Panc1 (cell line): ENCODE measurements around the gene FHL2. TPM values are rescaled to one million over a fixed set of nuclear protein-coding genes. Genes with fewer than 3 reads are reported as not detected.
A peak's percentile ranks its signal among the peaks of the same experiment; 100 is the strongest.

ENCODE experiments used
- ATAC-seq: fragments of 200-7000 bp; cut with Tn5 transposase; 2 replicates; pipeline ENCODE4 v1.9.1; 2020; ENCODE audit warnings: mild to moderate bottlenecking, moderate library complexity
- BruUV-seq: library from RNA; stranded (reverse); fragments of 400-500 nt; replicated peaks from 2 replicates; lab custom pipeline; 2021; lab: Mats Ljungman, UMichigan
- CTCF ChIA-PET: fragments of 300-600 bp; sonication (Branson Sonifier 250); formaldehyde crosslinking; loops from one replicate; lab custom pipeline; 2022; ENCODE audit warnings: antibody characterized with exemption; lab: Charles Lee
- POLR2A ChIA-PET: fragments of 300-600 bp; sonication (Branson Sonifier 250); formaldehyde crosslinking; loops from one replicate; lab custom pipeline; 2022; ENCODE audit warnings: antibody characterized with exemption; lab: Charles Lee
- DNase-seq: peaks from one replicate; pipeline ENCODE4 v3.0.0-alpha.2; 2010; ENCODE audit warnings: low read depth, low spot score
- H3K27ac ChIP-seq: 2 replicates; pipeline ENCODE4 v1.5.1; 2011; ENCODE audit warnings: mild to moderate bottlenecking, low read length, inconsistent platforms
- H3K27me3 ChIP-seq: fragments of 200-500 bp; sonication (Bioruptor generic); 2 replicates; pipeline ENCODE4 v1.6.0; 2014; ENCODE audit warnings: low read length, inconsistent platforms; ENCODE audit not compliant: control insufficient read depth, insufficient read depth
- H3K36me3 ChIP-seq: fragments of 200-500 bp; sonication (Bioruptor generic); 2 replicates; pipeline ENCODE4 v1.5.1; 2014; ENCODE audit warnings: inconsistent platforms, mild to moderate bottlenecking, low read length, moderate library complexity; ENCODE audit not compliant: control insufficient read depth, insufficient read depth
- H3K4me1 ChIP-seq: 2 replicates; pipeline ENCODE4 v1.5.1; 2011; ENCODE audit warnings: inconsistent platforms, mild to moderate bottlenecking, low read length, moderate library complexity; ENCODE audit not compliant: control insufficient read depth, insufficient read depth
- H3K4me3 ChIP-seq, 2 experiments: 2 replicates each; pipeline ENCODE4 v1.5.1; 2011 to 2012; ENCODE audit warnings: low read depth in 2 of 2, low read length in 2 of 2, mild to moderate bottlenecking in 2 of 2, inconsistent platforms in 1 of 2, moderate library complexity in 1 of 2
- H3K9me3 ChIP-seq: fragments of 200-500 bp; sonication (Bioruptor generic); 2 replicates; pipeline ENCODE4 v1.5.1; 2014; ENCODE audit warnings: low read depth, mild to moderate bottlenecking, inconsistent platforms, low read length, moderate library complexity; ENCODE audit not compliant: control insufficient read depth, insufficient read depth
- POLR2AphosphoS5 ChIP-seq: IDR thresholded peaks from 2 replicates; pipeline ENCODE4 v1.6.1; 2012; ENCODE audit warnings: mild to moderate bottlenecking, low read depth, low read length, moderate library complexity
- SIN3A ChIP-seq: IDR thresholded peaks from 2 replicates; pipeline ENCODE4 v1.6.1; 2012; ENCODE audit warnings: low read depth, mild to moderate bottlenecking, low read length, moderate library complexity, borderline replicate concordance; ENCODE audit not compliant: insufficient read depth
- TCF7L2 ChIP-seq: IDR thresholded peaks from 2 replicates; pipeline ENCODE4 v1.6.1; 2011; ENCODE audit warnings: mild to moderate bottlenecking, low read depth, low read length, inconsistent platforms
- in situ Hi-C: cut with HindIII; loops from 2 replicates; pipeline ENCODE4 v1.10.0; 2016; ENCODE audit warnings: low sequenced_read_pairs, low pct_unique_long_range_greater_than_20kb
- intact Hi-C: fragments of 100-400 bp; cut with micrococcal nuclease; formaldehyde crosslinking; loops from one replicate; pipeline ENCODE4 v1.10.0; 2022; ENCODE audit not compliant: unreplicated experiment
- total RNA-seq: library from RNA; stranded (reverse); gene quantifications from one replicate; pipeline ENCODE4 v1.2.1, GENCODE V29; 2021; ENCODE audit not compliant: unreplicated experiment
- TF ChIP-seq, protein P1 (sequence below), 2 experiments: IDR thresholded peaks; 2 replicates each; pipeline ENCODE4 v1.6.1; 2011 to 2012; ENCODE audit warnings: low read depth in 2 of 2, control low read depth in 1 of 2, low read length in 1 of 2, mild to moderate bottlenecking in 1 of 2, moderate library complexity in 1 of 2; ENCODE audit not compliant: insufficient read depth in 1 of 2
- TF ChIP-seq, protein P2 (sequence below): fragments of 450-650 bp; IDR thresholded peaks from 2 replicates; pipeline ENCODE4 v1.5.1; 2017; ENCODE audit warnings: mild to moderate bottlenecking

The FHL2 gene
- total RNA-seq, 1 experiment from 2014 or later: 378 TPM

- TF ChIP-seq POLR2AphosphoS5: peak; percentile 25; the same call in 1 of the 2 replicates
- TF ChIP-seq, protein P1, sequence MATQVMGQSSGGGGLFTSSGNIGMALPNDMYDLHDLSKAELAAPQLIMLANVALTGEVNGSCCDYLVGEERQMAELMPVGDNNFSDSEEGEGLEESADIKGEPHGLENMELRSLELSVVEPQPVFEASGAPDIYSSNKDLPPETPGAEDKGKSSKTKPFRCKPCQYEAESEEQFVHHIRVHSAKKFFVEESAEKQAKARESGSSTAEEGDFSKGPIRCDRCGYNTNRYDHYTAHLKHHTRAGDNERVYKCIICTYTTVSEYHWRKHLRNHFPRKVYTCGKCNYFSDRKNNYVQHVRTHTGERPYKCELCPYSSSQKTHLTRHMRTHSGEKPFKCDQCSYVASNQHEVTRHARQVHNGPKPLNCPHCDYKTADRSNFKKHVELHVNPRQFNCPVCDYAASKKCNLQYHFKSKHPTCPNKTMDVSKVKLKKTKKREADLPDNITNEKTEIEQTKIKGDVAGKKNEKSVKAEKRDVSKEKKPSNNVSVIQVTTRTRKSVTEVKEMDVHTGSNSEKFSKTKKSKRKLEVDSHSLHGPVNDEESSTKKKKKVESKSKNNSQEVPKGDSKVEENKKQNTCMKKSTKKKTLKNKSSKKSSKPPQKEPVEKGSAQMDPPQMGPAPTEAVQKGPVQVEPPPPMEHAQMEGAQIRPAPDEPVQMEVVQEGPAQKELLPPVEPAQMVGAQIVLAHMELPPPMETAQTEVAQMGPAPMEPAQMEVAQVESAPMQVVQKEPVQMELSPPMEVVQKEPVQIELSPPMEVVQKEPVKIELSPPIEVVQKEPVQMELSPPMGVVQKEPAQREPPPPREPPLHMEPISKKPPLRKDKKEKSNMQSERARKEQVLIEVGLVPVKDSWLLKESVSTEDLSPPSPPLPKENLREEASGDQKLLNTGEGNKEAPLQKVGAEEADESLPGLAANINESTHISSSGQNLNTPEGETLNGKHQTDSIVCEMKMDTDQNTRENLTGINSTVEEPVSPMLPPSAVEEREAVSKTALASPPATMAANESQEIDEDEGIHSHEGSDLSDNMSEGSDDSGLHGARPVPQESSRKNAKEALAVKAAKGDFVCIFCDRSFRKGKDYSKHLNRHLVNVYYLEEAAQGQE (IDR thresholded peaks at IDR 0.05; ENCODE audit: insufficient read depth in 1 of 2, low read depth in 2 of 2, low read length in 1 of 2): no peak
- intact Hi-C loops: no loop called here
- no peak for DNase-seq
- no TSS peak for BruUV-seq
- Histone ChIP-seq H3K27me3 (no peaks in the 10 kb centered on the region), H3K4me1 (peaks cover 68% of the 10 kb centered on the region), H3K27ac (peak overlapping the region; percentile 100), H3K4me3 (no peak overlapping the region), H3K36me3 (peaks cover 27% of the 10 kb centered on the region), H3K9me3 (no peaks in the 10 kb centered on the region)
- ATAC-seq: no peak
- in situ Hi-C loops: no loop called here
- ChIA-PET POLR2A (no interaction called here), CTCF (interaction anchor here (0.7 kb wide), 1 partner anchor 152 kb away, joined by 3 read pairs; no protein-coding TSS in a partner anchor)
Measured at GRCh38 chr2:105368759-105369408, 30.0 kb downstream of the FHL2 start.

- H3K27ac ChIP-seq: peak overlapping the region; percentile 37
- BruUV-seq: no TSS peak
- CTCF ChIA-PET: no interaction called here
Measured at GRCh38 chr2:105365206-105365605, 33.6 kb downstream of the FHL2 start.

More at GRCh38 chr2:105365206-105365605, 33.6 kb downstream of the FHL2 start:
- DNase-seq (no peak), ATAC-seq (no peak)
- Histone ChIP-seq H3K4me1 (peaks cover 43% of the 10 kb centered on the region), H3K27me3 (no peaks in the 10 kb centered on the region), H3K36me3 (peaks cover 50% of the 10 kb centered on the region), H3K9me3 (no peaks in the 10 kb centered on the region), H3K4me3 (no peak overlapping the region)
- TF ChIP-seq, protein P2, sequence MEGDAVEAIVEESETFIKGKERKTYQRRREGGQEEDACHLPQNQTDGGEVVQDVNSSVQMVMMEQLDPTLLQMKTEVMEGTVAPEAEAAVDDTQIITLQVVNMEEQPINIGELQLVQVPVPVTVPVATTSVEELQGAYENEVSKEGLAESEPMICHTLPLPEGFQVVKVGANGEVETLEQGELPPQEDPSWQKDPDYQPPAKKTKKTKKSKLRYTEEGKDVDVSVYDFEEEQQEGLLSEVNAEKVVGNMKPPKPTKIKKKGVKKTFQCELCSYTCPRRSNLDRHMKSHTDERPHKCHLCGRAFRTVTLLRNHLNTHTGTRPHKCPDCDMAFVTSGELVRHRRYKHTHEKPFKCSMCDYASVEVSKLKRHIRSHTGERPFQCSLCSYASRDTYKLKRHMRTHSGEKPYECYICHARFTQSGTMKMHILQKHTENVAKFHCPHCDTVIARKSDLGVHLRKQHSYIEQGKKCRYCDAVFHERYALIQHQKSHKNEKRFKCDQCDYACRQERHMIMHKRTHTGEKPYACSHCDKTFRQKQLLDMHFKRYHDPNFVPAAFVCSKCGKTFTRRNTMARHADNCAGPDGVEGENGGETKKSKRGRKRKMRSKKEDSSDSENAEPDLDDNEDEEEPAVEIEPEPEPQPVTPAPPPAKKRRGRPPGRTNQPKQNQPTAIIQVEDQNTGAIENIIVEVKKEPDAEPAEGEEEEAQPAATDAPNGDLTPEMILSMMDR: no peak
- TF ChIP-seq TCF7L2 (no peak), POLR2AphosphoS5 (no peak), SIN3A (no peak)
- TF ChIP-seq, protein P1 (IDR thresholded peaks at IDR 0.05; ENCODE audit: insufficient read depth in 1 of 2, low read depth in 2 of 2, low read length in 1 of 2): no peak
- intact Hi-C loops: no loop called here
- POLR2A ChIA-PET: interaction anchor here (0.7 kb wide), 1 partner anchor 37 kb away, joined by 6 read pairs; no protein-coding TSS in a partner anchor
- in situ Hi-C loops: no loop called here
